Testis (tissue), 3 donors: ENCODE results near the gene AIFM3. TPM values are rescaled to one million over a fixed set of nuclear protein-coding genes. Genes with fewer than 3 reads are reported as not detected.

Source experiments
- DNase-seq: peaks from one replicate; pipeline ENCODE4 v3.0.0-alpha.2; 2019
- H3K27ac ChIP-seq, 2 donors: fragments of 200-600 bp; sonication (generic); one replicate each; pipeline ENCODE4 v1.5.1; 2019
- H3K27me3 ChIP-seq: fragments of 200-600 bp; sonication (generic); one replicate; pipeline ENCODE4 v1.5.1; 2019
- H3K36me3 ChIP-seq: fragments of 200-600 bp; sonication (generic); one replicate; pipeline ENCODE4 v1.5.1; 2017; ENCODE audit warnings: low read depth; ENCODE audit errors: missing control alignments
- H3K4me1 ChIP-seq: fragments of 200-600 bp; sonication (generic); one replicate; pipeline ENCODE4 v1.5.1; 2019
- H3K4me3 ChIP-seq, 2 donors: fragments of 200-600 bp; sonication (generic); one replicate each; pipeline ENCODE4 v1.5.1; 2017 to 2019
- H3K9me3 ChIP-seq: fragments of 200-600 bp; sonication (generic); one replicate; pipeline ENCODE4 v1.5.1; 2017
- POLR2A ChIP-seq: fragments of 450-650 bp; IDR thresholded peaks from one replicate; pipeline ENCODE4 v1.6.1; 2017; ENCODE audit warnings: antibody characterized with exemption, mild to moderate bottlenecking, moderate library complexity
- WGBS, 2 donors: methylation state at CpG; one replicate each; pipeline ENCODE4 v1.1.5; 2018; 5-methylcytosine and 5-hydroxymethylcytosine counted together
- intact Hi-C: fragments of 100-400 bp; cut with DNase I; formaldehyde crosslinking; loops from one replicate; pipeline ENCODE4 v1.15.1; 2023; ENCODE audit warnings: low total_unique reads
- polyA plus RNA-seq: library from polyadenylated mRNA; stranded (reverse); fragments of 350-450 nt; fragmentation: Illumina TruSeq; extraction: RNeasy Lipid Tissue Mini Kit (QIAGEN cat#74804); gene quantifications from one replicate; pipeline ENCODE4 v1.2.3, GENCODE V29; 2014; ENCODE audit warnings: low read depth, low replicate concordance; ENCODE audit not compliant: insufficient read depth
- total RNA-seq, 2 donors: library from RNA; depleted of rRNA; stranded (reverse); fragments of >200 nt; gene quantifications; one replicate each; pipeline ENCODE4 v1.2.3, GENCODE V29; 2016
- TF ChIP-seq, protein P1 (sequence below), 3 experiments: fragments of 450-650 bp in 2 of 3; fragments of 200-600 bp in 1 of 3; sonication (generic) in 1 of 3; IDR thresholded peaks; one replicate each; pipeline ENCODE4 v1.5.1; 2016 to 2019; ENCODE audit warnings: antibody characterized with exemption in 3 of 3, mild to moderate bottlenecking in 2 of 3, moderate library complexity in 1 of 3

The AIFM3 gene
- total and polyA plus RNA-seq, 3 donors from 2014 or later = 0.88 to 2.9 (median 1.6) TPM

DNA sequence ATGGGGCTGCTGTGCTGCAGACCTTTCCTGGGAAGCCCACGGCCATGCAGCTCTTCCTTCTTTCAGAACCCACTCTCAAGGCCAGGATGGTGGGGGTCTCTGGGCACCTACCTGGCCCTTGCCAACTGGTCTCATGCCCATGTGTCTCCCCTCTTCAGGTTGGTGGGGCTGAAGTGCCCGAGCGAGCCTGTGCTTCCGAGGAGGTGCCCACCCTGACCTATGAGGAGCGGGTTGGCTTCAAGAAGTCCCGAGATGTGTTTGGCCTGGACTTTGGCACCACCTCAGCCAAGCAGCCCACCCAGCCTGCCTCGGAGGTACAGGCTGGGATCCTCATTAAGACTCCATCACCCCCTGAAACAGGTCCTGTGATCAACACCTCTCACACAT, 25.0 kb downstream of the AIFM3 start:
- Histone ChIP-seq H3K27ac (no peak overlapping the region), H3K36me3 (no peaks in the 10 kb centered on the region), H3K9me3 (no peaks in the 10 kb centered on the region), H3K4me3 (no peak overlapping the region), H3K27me3 (no peaks in the 10 kb centered on the region), H3K4me1 (peaks cover 22% of the 10 kb centered on the region)
- 87% methylated on average over 7 of the region's 7 CpGs; no CpG with 5 or more reads in 1 of the 2 donors for WGBS, 2 donors
- intact Hi-C loops = no loop called here
- no peak for DNase-seq
- no peak for TF ChIP-seq POLR2A

DNA sequence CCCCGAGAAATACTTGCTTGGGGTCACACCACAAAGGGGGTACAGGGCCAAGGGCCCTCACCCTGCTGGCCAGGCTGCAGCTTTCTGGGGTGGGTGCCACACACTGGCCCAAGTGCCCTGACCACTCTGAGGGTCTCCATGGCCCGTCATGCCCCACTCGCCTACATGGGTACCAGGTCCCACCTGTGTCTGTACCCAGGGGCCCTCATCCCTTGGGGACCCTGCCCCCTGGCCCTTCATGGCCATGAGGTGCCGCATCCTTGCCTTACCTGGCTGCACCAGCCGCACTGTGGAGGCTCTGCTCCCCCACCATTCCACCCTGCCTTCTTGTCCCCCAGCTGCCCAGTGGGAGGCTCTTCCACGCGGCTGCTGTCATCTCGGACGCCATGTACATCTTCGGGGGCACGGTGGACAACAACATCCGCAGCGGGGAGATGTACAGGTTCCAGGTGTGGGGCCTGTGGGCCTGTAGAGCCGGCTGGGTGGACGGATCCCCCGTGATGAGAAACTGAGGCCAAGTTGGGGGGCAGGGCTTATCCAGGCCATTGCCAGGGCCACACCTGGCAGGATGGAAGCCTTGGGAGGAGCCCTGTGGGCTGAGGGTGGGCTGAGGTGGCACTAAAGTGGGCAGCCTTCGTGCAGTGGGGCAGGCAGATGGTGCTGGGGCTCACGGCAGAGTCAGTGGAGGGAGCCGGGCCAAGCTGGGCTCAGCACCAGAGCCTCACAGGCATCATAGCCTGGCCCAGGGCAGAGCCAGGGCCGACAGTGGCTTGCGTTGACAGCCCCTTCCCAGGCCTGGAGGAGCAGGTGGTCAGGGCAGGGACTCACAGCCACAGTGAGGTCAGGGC, 25.6 kb downstream of the AIFM3 start:
- peaks cover 22% of the 10 kb centered on the region for H3K4me1 ChIP-seq
- no peak overlapping the region for H3K4me3 ChIP-seq
- 88% methylated on average over 16 to 21 of the region's 21 CpGs for WGBS, 2 donors
- no peaks in the 10 kb centered on the region for H3K27me3 ChIP-seq
- H3K36me3 ChIP-seq = no peaks in the 10 kb centered on the region
- TF ChIP-seq POLR2A = no peak
- TF ChIP-seq, protein P1, sequence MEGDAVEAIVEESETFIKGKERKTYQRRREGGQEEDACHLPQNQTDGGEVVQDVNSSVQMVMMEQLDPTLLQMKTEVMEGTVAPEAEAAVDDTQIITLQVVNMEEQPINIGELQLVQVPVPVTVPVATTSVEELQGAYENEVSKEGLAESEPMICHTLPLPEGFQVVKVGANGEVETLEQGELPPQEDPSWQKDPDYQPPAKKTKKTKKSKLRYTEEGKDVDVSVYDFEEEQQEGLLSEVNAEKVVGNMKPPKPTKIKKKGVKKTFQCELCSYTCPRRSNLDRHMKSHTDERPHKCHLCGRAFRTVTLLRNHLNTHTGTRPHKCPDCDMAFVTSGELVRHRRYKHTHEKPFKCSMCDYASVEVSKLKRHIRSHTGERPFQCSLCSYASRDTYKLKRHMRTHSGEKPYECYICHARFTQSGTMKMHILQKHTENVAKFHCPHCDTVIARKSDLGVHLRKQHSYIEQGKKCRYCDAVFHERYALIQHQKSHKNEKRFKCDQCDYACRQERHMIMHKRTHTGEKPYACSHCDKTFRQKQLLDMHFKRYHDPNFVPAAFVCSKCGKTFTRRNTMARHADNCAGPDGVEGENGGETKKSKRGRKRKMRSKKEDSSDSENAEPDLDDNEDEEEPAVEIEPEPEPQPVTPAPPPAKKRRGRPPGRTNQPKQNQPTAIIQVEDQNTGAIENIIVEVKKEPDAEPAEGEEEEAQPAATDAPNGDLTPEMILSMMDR (IDR thresholded peaks at IDR 0.05) = no peak
- DNase-seq = no peak
- H3K9me3 ChIP-seq = no peaks in the 10 kb centered on the region
- H3K27ac ChIP-seq = no peak overlapping the region
- intact Hi-C loops = no loop called here

DNA sequence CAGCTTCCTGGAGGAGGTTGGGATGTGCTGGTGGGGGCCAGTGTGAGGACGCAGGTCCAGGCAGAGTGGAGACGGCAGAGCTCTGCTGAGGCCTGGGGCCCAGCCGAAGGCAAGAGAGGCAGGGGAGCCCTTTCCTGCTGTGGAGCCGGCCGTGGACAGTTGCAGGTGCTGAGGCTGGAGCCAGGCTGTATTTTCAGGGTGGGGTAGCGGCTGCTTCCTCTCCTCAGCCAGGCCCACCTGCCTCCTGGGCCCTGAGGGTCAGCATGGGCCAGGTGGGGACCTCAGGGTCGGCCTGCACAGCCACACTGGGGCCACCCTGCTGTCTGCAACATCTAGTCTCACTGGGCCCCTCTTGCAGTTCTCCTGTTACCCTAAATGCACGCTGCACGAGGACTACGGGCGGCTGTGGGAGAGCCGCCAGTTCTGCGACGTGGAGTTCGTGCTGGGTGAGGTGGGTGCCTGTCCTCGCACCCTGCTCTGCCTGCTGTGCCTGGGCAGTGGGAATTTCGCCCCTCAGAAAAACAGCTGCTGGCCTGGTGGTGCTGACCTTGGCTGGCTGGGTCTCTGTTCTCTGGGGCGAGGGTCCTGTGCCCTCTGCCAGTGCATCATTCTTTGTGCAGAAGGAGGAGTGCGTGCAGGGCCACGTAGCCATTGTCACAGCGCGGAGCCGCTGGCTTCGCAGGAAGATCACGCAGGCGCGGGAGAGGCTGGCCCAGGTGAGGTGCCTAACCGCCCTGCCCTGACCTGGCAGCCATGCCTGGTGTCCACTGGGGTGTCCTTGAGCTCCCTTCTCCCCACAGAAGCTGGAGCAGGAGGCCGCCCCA, 26.5 kb downstream of the AIFM3 start:
- intact Hi-C loops = no loop called here
- Histone ChIP-seq H3K4me1 (peaks cover 22% of the 10 kb centered on the region), H3K27me3 (no peaks in the 10 kb centered on the region), H3K27ac (no peak overlapping the region), H3K36me3 (no peaks in the 10 kb centered on the region), H3K4me3 (no peak overlapping the region), H3K9me3 (no peaks in the 10 kb centered on the region)
- DNase-seq = no peak
- no peak for TF ChIP-seq POLR2A
- TF ChIP-seq, protein P1 (IDR thresholded peaks at IDR 0.05) = no peak
- 95 to 100% methylated on average over 2 to 28 of the region's 29 CpGs for WGBS, 2 donors

DNA sequence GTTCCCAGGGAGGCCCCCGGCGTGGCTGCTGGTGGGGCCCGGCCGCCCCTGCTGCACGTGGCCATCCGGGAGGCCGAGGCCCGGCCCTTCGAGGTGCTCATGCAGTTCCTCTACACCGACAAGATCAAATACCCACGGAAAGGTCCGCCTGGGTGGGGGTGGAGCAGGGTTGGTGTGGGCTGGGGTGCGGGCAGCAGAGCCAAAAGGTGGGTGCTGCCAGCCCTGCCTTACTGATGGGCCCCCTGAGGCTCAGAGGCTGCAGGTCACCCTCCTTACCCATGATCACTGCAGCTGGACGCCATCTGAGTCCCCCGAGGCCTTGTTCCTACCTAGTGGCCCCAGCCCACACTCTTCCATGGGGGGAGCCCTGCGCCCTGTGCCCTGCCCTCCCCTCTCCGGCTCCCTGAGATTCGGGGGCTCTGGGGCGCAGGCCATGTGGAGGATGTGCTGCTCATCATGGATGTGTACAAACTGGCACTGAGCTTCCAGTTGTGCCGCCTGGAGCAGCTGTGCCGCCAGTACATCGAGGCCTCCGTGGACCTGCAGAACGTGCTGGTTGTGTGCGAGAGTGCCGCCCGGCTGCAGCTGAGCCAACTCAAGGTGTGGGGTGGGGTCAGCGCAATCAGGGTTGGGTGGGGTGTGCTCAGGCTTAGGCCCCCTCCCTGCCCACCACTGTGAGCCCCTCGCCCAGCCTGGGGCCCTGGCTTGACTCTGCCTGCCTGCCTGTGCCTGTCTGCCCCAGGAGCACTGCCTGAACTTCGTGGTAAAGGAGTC, 27.3 kb downstream of the AIFM3 start:
- Histone ChIP-seq H3K27ac (no peak overlapping the region), H3K4me1 (peaks cover 21% of the 10 kb centered on the region), H3K4me3 (no peak overlapping the region), H3K36me3 (no peaks in the 10 kb centered on the region), H3K27me3 (no peaks in the 10 kb centered on the region), H3K9me3 (no peaks in the 10 kb centered on the region)
- DNase-seq = no peak
- 90 to 93% methylated on average over 4 to 21 of the region's 30 CpGs for WGBS, 2 donors
- TF ChIP-seq, protein P1 (IDR thresholded peaks at IDR 0.05) = no peak
- TF ChIP-seq POLR2A = no peak
- intact Hi-C loops = no loop called here

DNA sequence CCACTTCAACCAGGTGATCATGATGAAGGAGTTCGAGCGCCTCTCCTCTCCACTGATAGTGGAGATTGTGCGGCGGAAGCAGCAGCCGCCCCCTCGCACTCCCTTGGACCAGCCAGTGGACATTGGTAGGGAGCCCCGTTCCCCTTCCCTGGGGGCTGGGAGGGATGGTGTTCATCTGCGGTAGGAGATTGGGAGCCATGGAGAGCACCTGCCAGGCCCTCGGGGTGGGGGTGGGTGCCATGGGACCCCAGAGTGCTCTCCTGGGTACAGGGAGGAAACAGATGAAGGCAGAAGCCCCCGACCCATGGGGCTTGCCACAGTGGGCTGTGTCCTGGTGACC, 27.8 kb downstream of the AIFM3 start:
- 90 to 93% methylated on average over 3 to 10 of the region's 10 CpGs for WGBS, 2 donors
- no peak overlapping the region for H3K4me3 ChIP-seq
- no peak overlapping the region for H3K27ac ChIP-seq
- TF ChIP-seq POLR2A = no peak
- TF ChIP-seq, protein P1 (IDR thresholded peaks at IDR 0.05) = no peak
- no peaks in the 10 kb centered on the region for H3K36me3 ChIP-seq
- intact Hi-C loops = no loop called here
- H3K27me3 ChIP-seq = no peaks in the 10 kb centered on the region
- H3K4me1 ChIP-seq = peaks cover 16% of the 10 kb centered on the region
- no peak for DNase-seq
- H3K9me3 ChIP-seq = no peaks in the 10 kb centered on the region
